AG10803 (cell line): ENCODE data around the gene CMSS1.

Experiments used
- DNase-seq: peaks from one replicate; pipeline ENCODE4 v3.0.0; 2010; ENCODE audit warnings: low read depth
- H3K4me3 ChIP-seq: 2 replicates; pipeline ENCODE4 v1.5.1; 2011; ENCODE audit warnings: mild to moderate bottlenecking, low read length, control low read depth
- CTCF ChIP-seq: conservative IDR thresholded peaks from 2 replicates; pipeline ENCODE4 v1.5.1; 2011; ENCODE audit warnings: mild to moderate bottlenecking, low read length, control low read depth, inconsistent platforms

Gene CMSS1

DNA sequence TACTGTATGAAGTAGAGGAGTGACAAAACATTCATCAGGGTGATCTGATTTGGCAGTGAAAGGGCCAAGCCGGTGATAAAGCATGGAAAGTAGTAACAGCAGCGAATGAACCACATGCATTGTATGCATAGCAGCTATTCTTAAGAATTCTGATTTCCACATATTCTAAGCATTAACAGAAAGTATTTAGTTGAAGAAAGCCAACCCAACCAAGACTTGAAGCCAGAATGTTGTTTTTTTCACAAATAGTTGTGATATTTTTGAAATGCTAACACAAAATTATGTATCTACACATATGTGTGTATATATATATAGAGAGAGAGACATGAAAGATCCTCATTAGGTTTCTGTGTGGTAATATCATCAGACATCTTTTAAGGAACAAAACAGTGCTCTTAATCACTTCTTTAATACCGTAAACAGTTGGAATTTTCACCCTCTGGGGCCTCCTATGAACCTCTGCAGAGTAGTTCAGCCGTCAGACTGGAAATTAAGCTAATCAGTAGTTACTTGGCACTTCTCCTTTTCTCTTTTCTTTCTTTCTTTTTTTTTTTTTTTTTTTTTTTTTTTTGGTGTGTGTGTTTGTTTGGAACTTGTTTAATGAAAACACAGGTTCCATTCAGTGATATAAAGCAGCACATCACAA is 139.6 kb downstream of the CMSS1 start:
- DNase-seq: peak; percentile 57
- TF ChIP-seq CTCF: no peak
- no peak overlapping the region for H3K4me3 ChIP-seq

GRCh38 chr3:99958222-99958912 is 140.7 kb downstream of the CMSS1 start:
- no peak for TF ChIP-seq CTCF
- no peak for DNase-seq

DNA sequence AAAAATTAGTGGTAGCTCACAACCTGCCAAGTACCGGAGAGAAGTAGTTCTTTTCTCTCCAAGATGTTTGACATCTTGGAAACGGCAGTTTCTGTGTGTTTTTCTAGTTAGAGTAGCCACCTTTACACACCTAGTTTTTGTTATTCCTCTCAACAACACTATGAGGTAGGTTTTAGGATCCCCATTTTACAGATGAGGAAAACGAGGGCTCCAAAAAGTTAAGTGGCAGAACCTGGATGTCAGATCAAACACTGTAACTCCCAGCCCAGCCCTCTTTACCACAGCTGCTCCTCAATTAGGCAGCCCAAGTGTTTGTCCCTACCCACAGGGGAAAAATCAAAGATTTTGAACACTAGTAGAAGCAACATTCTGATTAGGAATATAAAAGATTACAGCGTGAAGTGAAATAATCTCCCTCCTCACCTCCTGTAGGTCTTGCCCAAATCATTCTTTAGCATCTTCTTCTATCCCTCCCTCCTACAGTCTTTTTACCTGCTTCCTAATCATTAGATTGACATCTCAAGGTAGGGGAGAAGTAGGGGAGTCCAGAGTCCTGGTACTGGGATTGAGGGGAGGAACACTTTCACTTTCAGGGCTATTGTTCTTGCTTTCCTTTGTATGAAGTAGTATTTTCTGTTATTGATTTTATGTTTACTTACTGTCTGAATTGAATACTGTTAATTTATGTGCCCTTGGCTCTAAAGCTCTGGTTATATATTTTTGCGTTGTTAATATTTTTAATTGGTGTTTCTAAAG is 142.6 kb downstream of the CMSS1 start:
- no peak for TF ChIP-seq CTCF
- DNase-seq: no peak
- no peak overlapping the region; the same call in 1 of the 2 replicates for H3K4me3 ChIP-seq

More at GRCh38 chr3:99958222-99958912, 140.7 kb downstream of the CMSS1 start:
- H3K4me3 ChIP-seq: no peak overlapping the region

DNA sequence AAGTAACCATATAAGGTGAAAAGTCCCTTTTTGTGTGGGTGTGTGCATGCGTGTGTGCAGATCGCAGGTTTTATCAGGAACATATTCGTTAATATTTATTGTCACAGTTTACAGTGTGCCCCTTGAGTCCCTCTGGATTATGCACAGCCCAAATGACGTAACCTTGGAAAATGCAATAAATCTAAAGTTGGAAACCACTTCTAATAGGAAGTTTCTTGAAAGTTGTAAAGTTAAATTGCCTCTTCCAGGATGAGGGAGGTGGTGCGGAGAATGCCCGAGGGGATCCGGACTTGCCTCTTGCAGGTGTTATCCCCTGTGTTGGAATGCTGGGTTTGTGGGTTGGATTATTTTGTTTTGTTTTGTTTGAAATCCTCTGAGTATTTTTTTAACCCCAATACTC is 143.3 kb downstream of the CMSS1 start:
- no peak for DNase-seq
- no peak for TF ChIP-seq CTCF
- no peak overlapping the region for H3K4me3 ChIP-seq

DNA sequence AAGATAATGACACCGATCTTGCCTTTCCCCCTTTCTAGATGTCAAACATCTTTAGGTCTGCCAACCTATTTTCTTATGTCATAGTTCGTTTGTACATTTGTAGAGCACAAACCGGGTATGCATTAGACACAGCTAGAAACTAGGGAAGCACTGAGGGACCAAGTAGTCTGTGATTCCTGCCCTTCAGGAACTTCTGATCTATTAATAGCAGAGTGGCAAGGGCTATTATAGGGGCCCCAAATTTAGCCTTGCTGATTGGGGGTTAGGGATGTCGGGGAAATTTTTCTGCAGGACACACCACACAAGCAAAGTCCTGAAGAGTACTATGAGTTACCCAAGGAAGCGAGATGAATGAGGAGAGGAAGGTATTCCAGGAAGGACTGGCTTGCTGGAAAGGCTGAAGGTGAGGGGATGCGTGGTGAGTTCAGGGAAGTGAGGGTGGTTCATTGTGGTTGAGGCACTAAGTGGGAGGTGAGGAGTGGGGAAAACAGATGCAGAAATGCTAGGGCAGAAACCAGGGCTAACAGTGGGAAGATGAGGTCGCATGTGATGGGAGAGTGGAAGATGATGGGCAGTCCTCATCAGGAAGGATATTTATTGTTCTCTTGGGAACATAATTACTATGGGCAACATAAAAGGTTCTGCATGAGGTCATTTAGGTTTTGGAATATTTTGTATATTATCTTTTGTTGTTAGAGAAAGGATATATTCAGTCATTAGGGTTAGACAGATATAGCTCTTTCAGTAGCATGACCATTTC is 144.3 kb downstream of the CMSS1 start:
- no peak for TF ChIP-seq CTCF
- H3K4me3 ChIP-seq: no peak overlapping the region
- DNase-seq: no peak

- no peak for TF ChIP-seq CTCF
- H3K4me3 ChIP-seq: no peak overlapping the region
- DNase-seq: peak; percentile 86
Measured at GRCh38 chr3:99962703-99963102, 145.0 kb downstream of the CMSS1 start.
